GM23248 (cell line): ENCODE results near the gene SAG.

ENCODE experiments used
- EZH2 ChIP-seq: fragments of 200-600 bp; sonication (generic); IDR thresholded peaks from 2 replicates; pipeline ENCODE4 v1.6.1; 2018; ENCODE audit warnings: antibody characterized with exemption, mild to moderate bottlenecking; ENCODE audit not compliant: insufficient read depth, poor library complexity, severe bottlenecking
- EZH2phosphoT487 ChIP-seq: fragments of 200-600 bp; sonication (generic); IDR thresholded peaks from 2 replicates; pipeline ENCODE4 v1.6.1; 2018; ENCODE audit warnings: antibody characterized with exemption, moderate library complexity, mild to moderate bottlenecking, low read depth; ENCODE audit not compliant: insufficient read depth

DNA sequence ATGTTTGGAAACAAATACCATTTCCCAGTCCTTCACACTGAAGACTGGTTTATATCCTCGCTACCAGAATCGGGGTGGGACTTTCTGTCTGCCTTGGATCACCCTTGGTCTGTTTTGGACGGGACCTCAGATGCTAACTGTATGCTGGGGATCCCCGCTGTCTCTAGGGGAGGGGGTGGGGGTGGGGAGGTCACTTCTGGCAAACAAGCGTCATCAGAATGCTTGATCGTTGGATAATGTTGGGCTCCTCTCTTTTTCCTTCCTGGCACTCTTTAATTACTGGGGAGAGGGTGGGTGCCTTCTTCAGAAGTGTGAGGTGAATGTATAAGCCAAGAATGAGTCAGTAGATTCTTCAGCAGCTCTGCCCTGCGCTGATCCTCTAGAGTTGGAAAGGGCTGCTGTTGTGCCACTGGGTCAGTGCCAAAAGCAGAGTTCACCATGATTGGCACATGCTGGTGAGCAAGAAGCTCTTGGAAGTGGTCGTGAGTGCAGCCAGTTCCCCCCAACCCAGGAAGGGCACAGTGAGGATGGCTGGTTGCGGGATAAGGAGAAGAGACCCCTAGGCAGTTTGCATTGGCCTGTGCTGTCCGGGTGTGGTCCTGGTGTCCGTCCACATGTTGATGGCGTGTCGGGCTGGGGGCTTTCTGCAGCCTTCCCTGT is 78.9 kb downstream of the SAG start:
- TF ChIP-seq EZH2 (no peak), EZH2phosphoT487 (no peak)
